Smooth muscle cell (in vitro differentiated cells): ENCODE measurements around the gene HSF2BP. TPM values are rescaled to one million over a fixed set of nuclear protein-coding genes. Genes with fewer than 3 reads are reported as not detected.

Experiments
- DNase-seq: peaks from one replicate; lab custom pipeline; 2025; ENCODE audit not compliant: unreplicated experiment; lab: John Stamatoyannopoulos, UW
- H2AFZ ChIP-seq: fragments of 200-600 bp; sonication (generic); 2 replicates; pipeline ENCODE4 v1.6.0; 2016; ENCODE audit warnings: antibody characterized with exemption, low read depth, mild to moderate bottlenecking
- H3F3A ChIP-seq: fragments of 200-600 bp; sonication (generic); 2 replicates; pipeline ENCODE4 v1.6.0; 2017; ENCODE audit warnings: antibody characterized with exemption, low read depth
- H3K27ac ChIP-seq: fragments of 200-600 bp; sonication (generic); 2 replicates; pipeline ENCODE4 v1.5.1; 2016; ENCODE audit warnings: low read depth, mild to moderate bottlenecking
- H3K27me3 ChIP-seq: fragments of 200-600 bp; sonication (generic); 2 replicates; pipeline ENCODE4 v1.6.1; 2016; ENCODE audit warnings: low read depth, mild to moderate bottlenecking
- H3K36me3 ChIP-seq: fragments of 200-600 bp; sonication (generic); 2 replicates; pipeline ENCODE4 v1.5.1; 2016; ENCODE audit warnings: low read depth
- H3K4me1 ChIP-seq: fragments of 200-600 bp; sonication (generic); 2 replicates; pipeline ENCODE4 v1.5.1; 2016; ENCODE audit warnings: low read depth
- H3K4me2 ChIP-seq: fragments of 200-600 bp; sonication (generic); 2 replicates; pipeline ENCODE4 v1.6.0; 2016; ENCODE audit warnings: mild to moderate bottlenecking
- H3K4me3 ChIP-seq: fragments of 200-600 bp; sonication (generic); 2 replicates; pipeline ENCODE4 v1.5.1; 2016; ENCODE audit warnings: mild to moderate bottlenecking
- H3K79me2 ChIP-seq: fragments of 200-600 bp; sonication (generic); 2 replicates; pipeline ENCODE4 v1.6.0; 2016; ENCODE audit warnings: low read depth, mild to moderate bottlenecking
- H3K9ac ChIP-seq: fragments of 200-600 bp; sonication (generic); 2 replicates; pipeline ENCODE4 v1.6.0; 2016; ENCODE audit warnings: low read depth
- H3K9me3 ChIP-seq: fragments of 200-600 bp; sonication (generic); replicated peaks from 2 replicates; pipeline ENCODE4 v1.5.1; 2016; ENCODE audit warnings: low read depth
- H4K20me1 ChIP-seq: fragments of 200-600 bp; sonication (generic); 2 replicates; pipeline ENCODE4 v1.6.0; 2016; ENCODE audit warnings: low read depth
- WGBS: methylation state at CpG from one replicate; pipeline ENCODE4 v1.1.7; 2016; ENCODE audit warnings: low lambda C conversion rate; 5-methylcytosine and 5-hydroxymethylcytosine counted together
- polyA plus RNA-seq: library from polyadenylated mRNA; unstranded; fragments of >200 nt; fragmentation: Nextera tagmentation; extraction: Ambion mirVana; gene quantifications from 2 replicates; pipeline ENCODE4 v1.2.1, GENCODE V29; 2016
- total RNA-seq: library from RNA; depleted of rRNA; stranded (reverse); fragments of >200 nt; gene quantifications from 2 replicates; pipeline ENCODE4 v1.2.3, GENCODE V29; 2014
- TF ChIP-seq, protein P1 (sequence below): fragments of 200-600 bp; sonication (generic); IDR thresholded peaks from 2 replicates; pipeline ENCODE4 v1.5.1; 2017; ENCODE audit warnings: borderline replicate concordance, mild to moderate bottlenecking, antibody characterized with exemption; ENCODE audit not compliant: insufficient read depth, poor library complexity, severe bottlenecking

The HSF2BP gene
- total and polyA plus RNA-seq, 2 experiments from 2014 or later = 0.97 to 1.9 TPM

DNA sequence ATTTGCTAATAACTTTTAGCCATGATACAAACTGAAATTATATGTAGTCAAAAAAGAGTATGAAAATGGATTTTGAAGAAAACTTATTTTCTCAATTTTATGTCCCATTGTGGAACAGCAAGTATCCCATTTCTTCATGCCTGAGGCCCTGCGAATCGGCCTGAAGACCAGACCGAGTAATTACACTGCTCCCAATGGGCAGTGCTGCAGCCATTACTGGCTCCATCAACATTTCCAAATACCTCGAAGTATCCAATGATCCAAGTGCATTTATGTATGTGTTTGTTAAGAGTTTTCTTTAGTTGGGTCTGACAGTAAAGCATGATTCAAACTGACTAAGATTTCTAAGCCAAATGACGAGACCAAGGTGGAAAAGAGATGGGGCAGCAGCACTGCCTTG, 44.4 kb downstream of the HSF2BP start:
- no peaks in the 10 kb centered on the region for H3K79me2 ChIP-seq
- TF ChIP-seq, protein P1, sequence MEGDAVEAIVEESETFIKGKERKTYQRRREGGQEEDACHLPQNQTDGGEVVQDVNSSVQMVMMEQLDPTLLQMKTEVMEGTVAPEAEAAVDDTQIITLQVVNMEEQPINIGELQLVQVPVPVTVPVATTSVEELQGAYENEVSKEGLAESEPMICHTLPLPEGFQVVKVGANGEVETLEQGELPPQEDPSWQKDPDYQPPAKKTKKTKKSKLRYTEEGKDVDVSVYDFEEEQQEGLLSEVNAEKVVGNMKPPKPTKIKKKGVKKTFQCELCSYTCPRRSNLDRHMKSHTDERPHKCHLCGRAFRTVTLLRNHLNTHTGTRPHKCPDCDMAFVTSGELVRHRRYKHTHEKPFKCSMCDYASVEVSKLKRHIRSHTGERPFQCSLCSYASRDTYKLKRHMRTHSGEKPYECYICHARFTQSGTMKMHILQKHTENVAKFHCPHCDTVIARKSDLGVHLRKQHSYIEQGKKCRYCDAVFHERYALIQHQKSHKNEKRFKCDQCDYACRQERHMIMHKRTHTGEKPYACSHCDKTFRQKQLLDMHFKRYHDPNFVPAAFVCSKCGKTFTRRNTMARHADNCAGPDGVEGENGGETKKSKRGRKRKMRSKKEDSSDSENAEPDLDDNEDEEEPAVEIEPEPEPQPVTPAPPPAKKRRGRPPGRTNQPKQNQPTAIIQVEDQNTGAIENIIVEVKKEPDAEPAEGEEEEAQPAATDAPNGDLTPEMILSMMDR = no peak
- H3K27ac ChIP-seq = peak overlapping the region; percentile 49
- peaks cover 30% of the 10 kb centered on the region for H3F3A ChIP-seq
- peak overlapping the region; percentile 34 for H3K4me2 ChIP-seq
- H4K20me1 ChIP-seq = no peaks in the 10 kb centered on the region
- no peak for DNase-seq
- H3K9me3 ChIP-seq = no peaks in the 10 kb centered on the region
- no peaks in the 10 kb centered on the region for H3K36me3 ChIP-seq
- H3K4me3 ChIP-seq = no peak overlapping the region
- 72% methylated on average over 5 of the region's 5 CpGs for WGBS
- peaks cover 7% of the 10 kb centered on the region for H3K4me1 ChIP-seq
- H2AFZ ChIP-seq = no peak overlapping the region
- H3K27me3 ChIP-seq = no peaks in the 10 kb centered on the region
- H3K9ac ChIP-seq = no peak overlapping the region

DNA sequence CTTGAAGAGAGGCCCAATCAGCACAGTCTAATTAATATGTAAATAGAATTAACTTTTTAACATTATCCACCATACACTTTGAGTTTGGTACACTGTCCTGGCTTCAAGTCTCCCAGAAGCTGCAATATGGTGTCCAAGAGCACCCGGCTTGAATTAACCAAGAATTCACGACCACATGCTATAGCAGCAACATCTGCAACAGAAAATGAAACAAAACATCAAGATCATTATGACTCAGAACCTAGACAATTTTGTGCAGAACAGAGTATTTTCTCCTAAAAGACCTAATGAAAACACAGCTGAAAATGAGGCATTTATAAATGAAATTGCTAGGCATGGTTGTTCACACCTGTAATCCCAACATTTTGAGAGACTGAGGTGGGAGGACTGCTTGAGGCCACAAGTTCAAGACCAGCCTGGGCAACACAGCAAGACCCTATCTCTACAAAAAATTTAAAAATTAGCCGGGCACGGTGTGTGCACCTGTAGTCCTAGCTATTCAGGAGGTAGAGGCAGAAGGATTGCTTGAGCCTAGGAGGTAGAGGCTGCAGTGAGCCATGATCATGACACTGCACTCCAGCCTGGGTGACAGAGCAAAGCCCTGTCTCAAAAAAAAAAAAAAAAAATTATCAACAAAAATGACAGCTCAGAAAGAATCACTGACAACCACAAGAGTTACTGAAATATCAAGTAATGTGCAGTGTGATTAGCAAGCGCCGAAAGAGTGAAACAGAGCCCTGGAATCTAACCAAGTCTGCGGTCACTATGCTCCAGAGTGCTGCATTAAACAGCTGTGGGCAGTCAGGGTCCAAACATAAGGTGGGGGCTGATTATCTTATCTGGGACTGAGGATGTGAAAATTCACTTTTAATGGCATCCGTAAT, 45.3 kb downstream of the HSF2BP start:
- H3F3A ChIP-seq = peaks cover 36% of the 10 kb centered on the region
- no peak overlapping the region for H3K9ac ChIP-seq
- peaks cover 12% of the 10 kb centered on the region for H3K4me1 ChIP-seq
- H3K36me3 ChIP-seq = no peaks in the 10 kb centered on the region
- no peaks in the 10 kb centered on the region for H4K20me1 ChIP-seq
- no peaks in the 10 kb centered on the region for H3K9me3 ChIP-seq
- WGBS = 54% methylated on average over 8 of the region's 8 CpGs
- H2AFZ ChIP-seq = no peak overlapping the region
- no peaks in the 10 kb centered on the region for H3K79me2 ChIP-seq
- H3K27ac ChIP-seq = peak overlapping the region; percentile 71
- DNase-seq = no peak
- TF ChIP-seq, protein P1 = no peak
- H3K4me3 ChIP-seq = no peak overlapping the region
- H3K4me2 ChIP-seq = peak overlapping the region; percentile 34
- H3K27me3 ChIP-seq = no peaks in the 10 kb centered on the region

DNA sequence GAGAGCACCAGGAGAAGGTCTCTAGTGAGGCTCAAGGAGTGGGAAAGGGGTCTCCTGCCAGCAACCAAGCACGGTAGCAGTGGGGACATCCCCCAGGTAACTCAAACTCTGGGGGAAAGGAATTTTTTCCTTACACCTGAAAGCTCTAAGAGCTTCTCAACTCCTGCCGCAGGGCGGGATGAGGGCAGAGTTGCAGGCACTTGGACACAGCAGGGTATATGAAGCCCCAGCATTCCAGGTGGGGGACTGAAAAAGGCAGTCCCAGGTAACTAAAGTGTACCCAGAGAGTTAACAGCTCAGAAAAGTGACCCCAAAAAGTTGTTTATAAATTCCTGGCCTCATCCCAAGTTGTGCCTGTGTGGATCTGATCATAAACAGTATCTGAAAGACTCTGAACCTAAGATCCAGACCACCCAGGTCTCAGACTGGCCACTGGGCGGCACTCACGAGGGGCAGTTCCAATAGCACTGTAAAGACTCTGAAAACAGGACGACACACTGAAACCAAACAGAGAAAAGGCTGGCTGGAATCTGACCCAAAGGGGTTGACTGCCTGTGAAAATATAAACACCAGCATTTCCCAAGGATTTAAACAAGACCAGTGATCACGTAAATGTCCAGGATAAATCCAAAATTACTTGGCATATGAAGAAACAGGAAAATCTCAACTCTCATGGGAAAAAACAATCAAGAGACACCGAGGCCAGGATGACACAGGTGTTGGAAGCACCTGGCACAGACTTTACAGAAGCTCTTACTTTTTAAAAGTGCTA, 47.5 kb downstream of the HSF2BP start:
- Histone ChIP-seq H3K9ac (peak overlapping the region; percentile 46), H3K9me3 (no peaks in the 10 kb centered on the region), H3K36me3 (no peaks in the 10 kb centered on the region), H3K4me2 (peak overlapping the region; percentile 31), H4K20me1 (no peaks in the 10 kb centered on the region), H3F3A (peaks cover 41% of the 10 kb centered on the region), H3K4me1 (peaks cover 12% of the 10 kb centered on the region), H2AFZ (no peak overlapping the region), H3K27me3 (no peaks in the 10 kb centered on the region), H3K79me2 (no peaks in the 10 kb centered on the region), H3K27ac (peak overlapping the region; percentile 71), H3K4me3 (no peak overlapping the region)
- DNase-seq = peak; percentile 12
- TF ChIP-seq, protein P1 = peak; percentile 67
- WGBS = 39% methylated on average over 8 of the region's 8 CpGs
